Hepatocyte (in vitro differentiated cells): Measurements from ENCODE around the gene EMSY.

ENCODE experiments used
- EZH2phosphoT487 ChIP-seq: fragments of 200-600 bp; sonication (generic); IDR thresholded peaks from one replicate; pipeline ENCODE4 v1.6.1; 2018; ENCODE audit warnings: antibody characterized with exemption, mild to moderate bottlenecking, low read depth, moderate library complexity; ENCODE audit not compliant: unreplicated experiment, severe bottlenecking
- TF ChIP-seq, protein P1 (sequence below): fragments of 200-600 bp; sonication (generic); IDR thresholded peaks from 2 replicates; pipeline ENCODE4 v1.5.1; 2016; ENCODE audit warnings: antibody characterized with exemption, mild to moderate bottlenecking; ENCODE audit not compliant: poor library complexity

GRCh38 chr11:76560219-76560618 is 115.4 kb downstream of the EMSY start:
- TF ChIP-seq, protein P1, sequence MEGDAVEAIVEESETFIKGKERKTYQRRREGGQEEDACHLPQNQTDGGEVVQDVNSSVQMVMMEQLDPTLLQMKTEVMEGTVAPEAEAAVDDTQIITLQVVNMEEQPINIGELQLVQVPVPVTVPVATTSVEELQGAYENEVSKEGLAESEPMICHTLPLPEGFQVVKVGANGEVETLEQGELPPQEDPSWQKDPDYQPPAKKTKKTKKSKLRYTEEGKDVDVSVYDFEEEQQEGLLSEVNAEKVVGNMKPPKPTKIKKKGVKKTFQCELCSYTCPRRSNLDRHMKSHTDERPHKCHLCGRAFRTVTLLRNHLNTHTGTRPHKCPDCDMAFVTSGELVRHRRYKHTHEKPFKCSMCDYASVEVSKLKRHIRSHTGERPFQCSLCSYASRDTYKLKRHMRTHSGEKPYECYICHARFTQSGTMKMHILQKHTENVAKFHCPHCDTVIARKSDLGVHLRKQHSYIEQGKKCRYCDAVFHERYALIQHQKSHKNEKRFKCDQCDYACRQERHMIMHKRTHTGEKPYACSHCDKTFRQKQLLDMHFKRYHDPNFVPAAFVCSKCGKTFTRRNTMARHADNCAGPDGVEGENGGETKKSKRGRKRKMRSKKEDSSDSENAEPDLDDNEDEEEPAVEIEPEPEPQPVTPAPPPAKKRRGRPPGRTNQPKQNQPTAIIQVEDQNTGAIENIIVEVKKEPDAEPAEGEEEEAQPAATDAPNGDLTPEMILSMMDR = no peak
- TF ChIP-seq EZH2phosphoT487 = no peak
